Nephron progenitor cell (in vitro differentiated cells): ENCODE measurements around the gene SPRY1.

Experiments used
- DNase-seq: peaks from one replicate; pipeline ENCODE4 v3.0.0; 2021
- H3K27ac Mint-ChIP-seq: 2 replicates; pipeline ENCODE4 v1.8.0; 2021; ENCODE audit warnings: mild to moderate bottlenecking, moderate library complexity, mixed read lengths
- H3K27me3 Mint-ChIP-seq: 2 replicates; pipeline ENCODE4 v1.8.0; 2021; ENCODE audit warnings: mild to moderate bottlenecking, low read depth, mixed read lengths; ENCODE audit not compliant: poor library complexity
- H3K36me3 Mint-ChIP-seq: 2 replicates; pipeline ENCODE4 v1.8.0; 2021; ENCODE audit warnings: low read depth, mixed read lengths
- H3K4me1 Mint-ChIP-seq: 2 replicates; pipeline ENCODE4 v1.8.0; 2021; ENCODE audit warnings: mixed read lengths
- H3K4me3 Mint-ChIP-seq: 2 replicates; pipeline ENCODE4 v1.8.0; 2021; ENCODE audit warnings: mild to moderate bottlenecking, moderate library complexity, mixed read lengths
- H3K9me3 Mint-ChIP-seq: 2 replicates; pipeline ENCODE4 v1.8.0; 2021; ENCODE audit warnings: mild to moderate bottlenecking, moderate library complexity, mixed read lengths
- TF ChIP-seq, protein P1 (sequence below): fragments of 200-600 bp; sonication (generic); IDR thresholded peaks from 2 replicates; pipeline ENCODE4 v1.5.0; 2021; ENCODE audit warnings: antibody characterized with exemption

Gene SPRY1

DNA sequence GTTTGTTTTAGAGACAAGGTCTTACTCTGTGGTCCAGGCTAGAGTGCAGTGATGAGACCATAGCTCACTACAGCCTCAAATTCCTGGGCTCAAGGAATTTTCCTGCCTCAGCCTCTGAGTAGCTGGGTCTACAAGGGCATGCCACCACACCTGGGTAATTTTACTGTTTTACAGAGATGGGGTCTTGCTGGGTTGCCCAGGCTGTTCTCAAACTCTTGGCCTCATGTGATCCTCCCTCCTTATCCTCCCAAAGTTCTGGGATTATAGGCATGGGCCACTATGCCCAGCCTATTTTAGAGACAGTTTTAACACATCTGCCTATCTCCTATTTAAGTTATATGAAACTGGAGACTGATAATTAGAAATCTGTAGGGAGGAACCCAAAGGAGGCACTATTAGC lies 53.8 kb downstream of the SPRY1 start:
- TF ChIP-seq, protein P1, sequence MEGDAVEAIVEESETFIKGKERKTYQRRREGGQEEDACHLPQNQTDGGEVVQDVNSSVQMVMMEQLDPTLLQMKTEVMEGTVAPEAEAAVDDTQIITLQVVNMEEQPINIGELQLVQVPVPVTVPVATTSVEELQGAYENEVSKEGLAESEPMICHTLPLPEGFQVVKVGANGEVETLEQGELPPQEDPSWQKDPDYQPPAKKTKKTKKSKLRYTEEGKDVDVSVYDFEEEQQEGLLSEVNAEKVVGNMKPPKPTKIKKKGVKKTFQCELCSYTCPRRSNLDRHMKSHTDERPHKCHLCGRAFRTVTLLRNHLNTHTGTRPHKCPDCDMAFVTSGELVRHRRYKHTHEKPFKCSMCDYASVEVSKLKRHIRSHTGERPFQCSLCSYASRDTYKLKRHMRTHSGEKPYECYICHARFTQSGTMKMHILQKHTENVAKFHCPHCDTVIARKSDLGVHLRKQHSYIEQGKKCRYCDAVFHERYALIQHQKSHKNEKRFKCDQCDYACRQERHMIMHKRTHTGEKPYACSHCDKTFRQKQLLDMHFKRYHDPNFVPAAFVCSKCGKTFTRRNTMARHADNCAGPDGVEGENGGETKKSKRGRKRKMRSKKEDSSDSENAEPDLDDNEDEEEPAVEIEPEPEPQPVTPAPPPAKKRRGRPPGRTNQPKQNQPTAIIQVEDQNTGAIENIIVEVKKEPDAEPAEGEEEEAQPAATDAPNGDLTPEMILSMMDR = no peak
- no peaks in the 10 kb centered on the region for H3K27me3 Mint-ChIP-seq
- no peak overlapping the region for H3K4me3 Mint-ChIP-seq
- peaks cover 44% of the 10 kb centered on the region for H3K4me1 Mint-ChIP-seq
- no peak for DNase-seq
- H3K36me3 Mint-ChIP-seq = peaks cover 3% of the 10 kb centered on the region
- no peak overlapping the region for H3K27ac Mint-ChIP-seq
- peaks cover 3% of the 10 kb centered on the region for H3K9me3 Mint-ChIP-seq

DNA sequence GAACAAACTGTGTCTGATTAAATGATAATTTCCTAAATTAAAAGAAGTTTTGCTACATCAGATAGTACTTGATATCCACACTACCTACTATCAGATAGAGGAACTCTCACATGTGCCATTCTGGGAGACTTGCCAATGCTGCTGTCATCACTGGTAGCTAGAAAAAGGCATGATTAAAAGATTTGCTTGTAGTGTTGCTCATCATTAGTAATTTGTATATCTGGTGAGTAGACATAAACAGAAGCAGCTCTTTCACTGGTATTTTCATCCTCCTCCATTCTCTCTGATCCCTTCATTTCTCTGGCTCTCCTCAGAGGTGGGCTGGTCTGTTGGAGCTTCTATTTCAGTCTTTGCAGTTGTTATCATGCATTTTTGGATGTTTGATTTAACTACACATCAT lies 56.0 kb downstream of the SPRY1 start:
- Mint-ChIP-seq H3K4me3 (no peak overlapping the region), H3K36me3 (peaks cover 10% of the 10 kb centered on the region), H3K9me3 (peaks cover 9% of the 10 kb centered on the region), H3K27me3 (no peaks in the 10 kb centered on the region), H3K27ac (peak overlapping the region; percentile 1), H3K4me1 (peaks cover 32% of the 10 kb centered on the region)
- TF ChIP-seq, protein P1 = no peak
- DNase-seq = no peak

DNA sequence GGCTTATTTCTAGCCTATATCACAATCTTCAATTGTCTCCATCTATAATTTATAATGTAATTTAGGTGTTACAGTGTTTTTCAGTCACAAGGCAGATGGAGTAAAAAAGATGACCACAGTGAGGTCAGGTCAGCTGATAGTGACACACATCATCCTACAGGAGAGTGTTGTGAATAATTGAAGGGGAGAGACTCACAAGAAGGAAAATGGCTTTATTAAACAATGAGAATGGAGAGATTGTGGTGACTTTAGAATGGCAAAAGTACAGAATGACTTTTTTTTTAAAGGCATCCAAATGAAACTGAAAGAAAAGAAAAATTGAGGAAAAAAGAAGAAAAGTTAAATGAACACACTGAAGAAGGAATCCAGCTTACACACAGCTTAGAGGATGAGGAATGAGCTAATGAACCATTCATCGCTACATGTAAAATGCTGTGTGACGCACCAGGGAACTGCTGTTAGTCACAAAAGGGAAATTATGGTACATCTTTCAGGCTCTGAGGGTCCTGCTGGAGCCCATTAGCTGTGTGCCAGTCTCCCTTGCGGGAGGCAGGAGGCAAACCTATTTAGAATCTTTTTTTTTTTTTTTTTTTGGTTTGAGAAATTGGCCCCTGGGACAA lies 56.6 kb downstream of the SPRY1 start:
- no peak for DNase-seq
- Mint-ChIP-seq H3K4me3 (no peak overlapping the region), H3K4me1 (peaks cover 32% of the 10 kb centered on the region), H3K27ac (peak overlapping the region; percentile 1), H3K27me3 (no peaks in the 10 kb centered on the region), H3K9me3 (peaks cover 9% of the 10 kb centered on the region), H3K36me3 (peaks cover 10% of the 10 kb centered on the region)
- TF ChIP-seq, protein P1 = no peak
